HCT116 (cell line): ENCODE data around the gene AMZ1. TPM values are rescaled to one million over a fixed set of nuclear protein-coding genes. Genes with fewer than 3 reads are reported as not detected.

Experiments
- ATAC-seq: fragments of 200-7000 bp; cut with Tn5 transposase; 2 replicates; pipeline ENCODE4 v1.9.1; 2020; ENCODE audit warnings: mild to moderate bottlenecking, moderate library complexity
- BruUV-seq: library from RNA; stranded (reverse); fragments of 400-500 nt; replicated peaks from 2 replicates; lab custom pipeline; 2021; lab: Mats Ljungman, UMichigan
- CTCF ChIA-PET: fragments of 300-600 bp; sonication (Branson Sonifier 250); formaldehyde crosslinking; loops from one replicate; lab custom pipeline; 2021; ENCODE audit warnings: antibody characterized with exemption; lab: Charles Lee
- POLR2A ChIA-PET: fragments of 300-600, 350-600 bp; sonication (Branson Sonifier 250); formaldehyde crosslinking; loops from one replicate; lab custom pipeline; 2021; ENCODE audit warnings: antibody characterized with exemption; lab: Charles Lee
- RAD21 ChIA-PET, 2 experiments: fragments of 300-600 bp; sonication (Branson Sonifier 250); formaldehyde crosslinking; loops; one replicate each; lab custom pipeline; 2023; ENCODE audit warnings: low total read pairs in 2 of 2; ENCODE audit not compliant: uncharacterized antibody in 2 of 2, unreplicated experiment in 2 of 2, low non-redundant PET in 1 of 2; lab: Charles Lee
- DNase-seq: peaks from one replicate; pipeline ENCODE4 v3.0.0-alpha.2; 2010; ENCODE audit warnings: low read depth, low spot score
- H2AFZ ChIP-seq: fragments of 200-600 bp; shearing (Covaris generic), sonication (generic); 2 replicates; pipeline ENCODE4 v1.6.1; 2017; ENCODE audit warnings: low read depth, mixed run types, mixed read lengths, antibody characterized with exemption, low read length; ENCODE audit not compliant: poor library complexity, severe bottlenecking
- H3K27ac ChIP-seq: 2 replicates; pipeline ENCODE4 v1.5.1; 2012; ENCODE audit warnings: low read depth, low read length
- H3K27me3 ChIP-seq: fragments of 200-600 bp; sonication (generic); 2 replicates; pipeline ENCODE4 v1.6.1; 2016; ENCODE audit warnings: mixed run types, low read length, mixed read lengths; ENCODE audit not compliant: insufficient read depth
- H3K36me3 ChIP-seq, 2 experiments: fragments of 200-500 bp in 1 of 2; fragments of 200-600 bp in 1 of 2; sonication (Bioruptor generic) in 1 of 2; sonication (generic) in 1 of 2; 2 replicates each; pipeline versions ENCODE4 v1.5.1 to v1.6.1; 2014 to 2016; ENCODE audit warnings: low read length in 2 of 2, inconsistent platforms in 1 of 2, mixed read lengths in 1 of 2, mixed run types in 1 of 2; ENCODE audit not compliant: insufficient read depth in 2 of 2, control insufficient read depth in 1 of 2
- H3K4me1 ChIP-seq, 2 experiments: fragments of 200-600 bp in 1 of 2; sonication (generic) in 1 of 2; 2 replicates each; pipeline versions ENCODE4 v1.5.1 to v1.6.1; 2012 to 2017; ENCODE audit warnings: low read length in 2 of 2, inconsistent platforms in 1 of 2, mild to moderate bottlenecking in 1 of 2, mixed read lengths in 1 of 2, mixed run types in 1 of 2, moderate library complexity in 1 of 2; ENCODE audit not compliant: insufficient read depth in 2 of 2, control insufficient read depth in 1 of 2
- H3K4me2 ChIP-seq: fragments of 200-600 bp; sonication (generic); 2 replicates; pipeline ENCODE4 v1.6.1; 2017; ENCODE audit warnings: mixed run types, low read length, mixed read lengths
- H3K4me3 ChIP-seq, 2 experiments: fragments of 200-600 bp in 1 of 2; sonication (generic) in 1 of 2; replicated peaks in 1 of 2; 2 replicates each; pipeline ENCODE4 v1.5.1; 2011 to 2016; ENCODE audit warnings: low read length in 2 of 2, control low read depth in 1 of 2, low read depth in 1 of 2, mild to moderate bottlenecking in 1 of 2, mixed read lengths in 1 of 2, mixed run types in 1 of 2
- H3K79me2 ChIP-seq: fragments of 200-600 bp; sonication (generic); 2 replicates; pipeline ENCODE4 v1.6.1; 2017; ENCODE audit warnings: mild to moderate bottlenecking, mixed run types, low read length, moderate library complexity, mixed read lengths; ENCODE audit not compliant: insufficient read depth
- H3K9ac ChIP-seq: fragments of 200-600 bp; sonication (generic); 2 replicates; pipeline ENCODE4 v1.6.1; 2016; ENCODE audit warnings: low read length, mixed read lengths
- H3K9me2 ChIP-seq: fragments of 200-600 bp; sonication (generic), shearing (Covaris generic); 2 replicates; pipeline ENCODE4 v1.6.1; 2017; ENCODE audit warnings: mixed run types, mild to moderate bottlenecking, moderate library complexity; ENCODE audit not compliant: insufficient read depth
- H3K9me3 ChIP-seq, 2 experiments: fragments of 200-500 bp in 1 of 2; fragments of 200-600 bp in 1 of 2; sonication (Bioruptor generic) in 1 of 2; sonication (generic) in 1 of 2; 2 replicates each; pipeline ENCODE4 v1.6.1; 2014 to 2017; ENCODE audit warnings: low read length in 2 of 2, mixed read lengths in 2 of 2, inconsistent platforms in 1 of 2, low read depth in 1 of 2, mild to moderate bottlenecking in 1 of 2, mixed run types in 1 of 2, moderate library complexity in 1 of 2; ENCODE audit not compliant: control insufficient read depth in 1 of 2, insufficient read depth in 1 of 2
- H4K20me1 ChIP-seq: fragments of 200-600 bp; sonication (generic), shearing (Covaris generic); 2 replicates; pipeline ENCODE4 v1.6.1; 2017; ENCODE audit warnings: mixed run types, mild to moderate bottlenecking, moderate library complexity; ENCODE audit not compliant: insufficient read depth
- ATF3 ChIP-seq: IDR thresholded peaks from 2 replicates; pipeline ENCODE4 v1.6.1; 2012
- CBX3 ChIP-seq: IDR thresholded peaks from 2 replicates; pipeline ENCODE4 v1.6.1; 2012; ENCODE audit warnings: low read depth
- CTCF ChIP-seq, 3 experiments: fragments of 200-600 bp in 1 of 3; sonication (generic) in 1 of 3; IDR thresholded peaks in 2 of 3; conservative IDR thresholded peaks in 1 of 3; 2 replicates each; pipeline ENCODE4 v1.5.1; 2012 to 2017; ENCODE audit warnings: low read depth in 2 of 3, low read length in 2 of 3, antibody characterized with exemption in 1 of 3, borderline replicate concordance in 1 of 3, control low read depth in 1 of 3, mild to moderate bottlenecking in 1 of 3, mixed read lengths in 1 of 3, mixed run types in 1 of 3, moderate library complexity in 1 of 3; ENCODE audit not compliant: insufficient read depth in 1 of 3
- EGR1 ChIP-seq: IDR thresholded peaks from 2 replicates; pipeline ENCODE4 v1.6.1; 2012; ENCODE audit warnings: low read depth
- ELF1 ChIP-seq: IDR thresholded peaks from 2 replicates; pipeline ENCODE4 v1.6.1; 2012; ENCODE audit warnings: low read depth, borderline replicate concordance
- EZH2 ChIP-seq: fragments of 200-600 bp; sonication (generic); IDR thresholded peaks from 2 replicates; pipeline ENCODE4 v1.6.1; 2017; ENCODE audit warnings: antibody characterized with exemption, mixed run types
- EZH2phosphoT487 ChIP-seq: fragments of 200-600 bp; IDR thresholded peaks from 2 replicates; pipeline ENCODE4 v1.6.1; 2018; ENCODE audit warnings: antibody characterized with exemption, borderline replicate concordance
- FOSL1 ChIP-seq: IDR thresholded peaks from 2 replicates; pipeline ENCODE4 v1.6.1; 2012; ENCODE audit warnings: low read depth
- JUND ChIP-seq: IDR thresholded peaks from 2 replicates; pipeline ENCODE4 v1.6.1; 2012
- MAX ChIP-seq: IDR thresholded peaks from 2 replicates; pipeline ENCODE4 v1.6.1; 2012
- POLR2A ChIP-seq: IDR thresholded peaks from 2 replicates; pipeline ENCODE4 v1.7.0; 2011; ENCODE audit warnings: borderline replicate concordance; ENCODE audit not compliant: insufficient read depth, insufficient read length; ENCODE audit errors: extremely low read depth
- REST ChIP-seq: IDR thresholded peaks from 2 replicates; pipeline ENCODE4 v1.6.1; 2012; ENCODE audit warnings: low read depth
- SIN3A ChIP-seq: IDR thresholded peaks from 2 replicates; pipeline ENCODE4 v1.6.1; 2012; ENCODE audit warnings: low read depth
- SRF ChIP-seq: IDR thresholded peaks from 2 replicates; pipeline ENCODE4 v1.6.1; 2012; ENCODE audit warnings: low read depth
- TCF7L2 ChIP-seq: IDR thresholded peaks from 2 replicates; pipeline ENCODE4 v1.7.0; 2011; ENCODE audit warnings: borderline replicate concordance, inconsistent platforms; ENCODE audit not compliant: insufficient read depth, insufficient read length; ENCODE audit errors: extremely low read depth
- YY1 ChIP-seq: IDR thresholded peaks from 2 replicates; pipeline ENCODE4 v1.6.1; 2011; ENCODE audit warnings: low read length, low read depth, moderate library complexity, mild to moderate bottlenecking; ENCODE audit not compliant: insufficient replicate concordance; ENCODE audit errors: extremely low read depth
- ZBTB33 ChIP-seq: IDR thresholded peaks from 2 replicates; pipeline ENCODE4 v1.6.1; 2011; ENCODE audit warnings: mild to moderate bottlenecking, low read length, moderate library complexity; ENCODE audit not compliant: insufficient replicate concordance; ENCODE audit errors: extremely low read depth
- ZFX ChIP-seq: fragments of 450-650 bp; IDR thresholded peaks from 2 replicates; pipeline ENCODE4 v1.6.1; 2017
- ZNF274 ChIP-seq: fragments of 200-500 bp; sonication (Bioruptor generic); IDR thresholded peaks from 2 replicates; pipeline ENCODE4 v1.6.1; 2014; ENCODE audit warnings: mild to moderate bottlenecking, low read depth, low read length, inconsistent platforms
- intact Hi-C: fragments of 100-400 bp; cut with micrococcal nuclease; formaldehyde crosslinking; loops from 2 replicates; pipeline ENCODE4 v1.10.0; 2022
- total RNA-seq: library from RNA; stranded (reverse); gene quantifications from one replicate; pipeline ENCODE4 v1.2.1, GENCODE V29; 2021; ENCODE audit not compliant: unreplicated experiment

AMZ1 gene
- total RNA-seq, 1 experiment from 2014 or later, result not detected

- Histone ChIP-seq H3K79me2 (no peaks in the 10 kb centered on the region), H3K4me2 (no peak overlapping the region), H3K4me3 (no peak overlapping the region), H3K27ac (no peak overlapping the region), H3K9me2 (no peaks in the 10 kb centered on the region), H3K4me1 (peaks cover 0 to 7% of the 10 kb centered on the region in 2 experiments; a peak in 1 of 4 replicates), H3K27me3 (no peaks in the 10 kb centered on the region), H3K36me3 (no peaks in the 10 kb centered on the region), H3K9ac (no peak overlapping the region), H4K20me1 (no peaks in the 10 kb centered on the region), H2AFZ (no peak overlapping the region), H3K9me3 (no peaks in the 10 kb centered on the region)
- no peak for ATAC-seq
- DNase-seq, result no peak
- ChIA-PET POLR2A (no interaction called here), RAD21 (interaction anchor here in 1 of 2 experiments (0.8 to 1.1 kb wide), 2 partner anchors 11 to 39 kb away, joined by 4 read pairs; no protein-coding TSS in a partner anchor), CTCF (interaction anchor here (1.1 to 1.4 kb wide), 6 partner anchors 11 to 219 kb away, joined by 3 to 20 read pairs (median 8); no protein-coding TSS in a partner anchor)
- intact Hi-C loops, result no loop called here
- BruUV-seq, result no TSS peak
- TF ChIP-seq REST (no peak), JUND (no peak), EZH2phosphoT487 (no peak), ZBTB33 (no peak), ELF1 (no peak), POLR2A (no peak), EZH2 (no peak), ZFX (no peak), YY1 (no peak), SIN3A (no peak), TCF7L2 (no peak), FOSL1 (no peak), MAX (no peak), ATF3 (no peak), ZNF274 (no peak), CTCF (IDR thresholded peaks at IDR 0.05 in 2 of 3, conservative IDR thresholded peaks at IDR 0.05 in 1 of 3; ENCODE audit: borderline replicate concordance in 1 of 3, insufficient read depth in 1 of 3, low read depth in 2 of 3, low read length in 2 of 3) (no peak), EGR1 (no peak), SRF (no peak), CBX3 (no peak)
Observed at GRCh38 chr7:2670171-2670570, 17.8 kb upstream of the AMZ1 start.
